Measurements from ENCODE around the gene LIMCH1.
"Not testable (repeated sequence)": the region's sequence is repeated elsewhere in the genome, so short reads cannot be mapped to it uniquely, and the experiment has no call there.

The LIMCH1 gene, protein sequence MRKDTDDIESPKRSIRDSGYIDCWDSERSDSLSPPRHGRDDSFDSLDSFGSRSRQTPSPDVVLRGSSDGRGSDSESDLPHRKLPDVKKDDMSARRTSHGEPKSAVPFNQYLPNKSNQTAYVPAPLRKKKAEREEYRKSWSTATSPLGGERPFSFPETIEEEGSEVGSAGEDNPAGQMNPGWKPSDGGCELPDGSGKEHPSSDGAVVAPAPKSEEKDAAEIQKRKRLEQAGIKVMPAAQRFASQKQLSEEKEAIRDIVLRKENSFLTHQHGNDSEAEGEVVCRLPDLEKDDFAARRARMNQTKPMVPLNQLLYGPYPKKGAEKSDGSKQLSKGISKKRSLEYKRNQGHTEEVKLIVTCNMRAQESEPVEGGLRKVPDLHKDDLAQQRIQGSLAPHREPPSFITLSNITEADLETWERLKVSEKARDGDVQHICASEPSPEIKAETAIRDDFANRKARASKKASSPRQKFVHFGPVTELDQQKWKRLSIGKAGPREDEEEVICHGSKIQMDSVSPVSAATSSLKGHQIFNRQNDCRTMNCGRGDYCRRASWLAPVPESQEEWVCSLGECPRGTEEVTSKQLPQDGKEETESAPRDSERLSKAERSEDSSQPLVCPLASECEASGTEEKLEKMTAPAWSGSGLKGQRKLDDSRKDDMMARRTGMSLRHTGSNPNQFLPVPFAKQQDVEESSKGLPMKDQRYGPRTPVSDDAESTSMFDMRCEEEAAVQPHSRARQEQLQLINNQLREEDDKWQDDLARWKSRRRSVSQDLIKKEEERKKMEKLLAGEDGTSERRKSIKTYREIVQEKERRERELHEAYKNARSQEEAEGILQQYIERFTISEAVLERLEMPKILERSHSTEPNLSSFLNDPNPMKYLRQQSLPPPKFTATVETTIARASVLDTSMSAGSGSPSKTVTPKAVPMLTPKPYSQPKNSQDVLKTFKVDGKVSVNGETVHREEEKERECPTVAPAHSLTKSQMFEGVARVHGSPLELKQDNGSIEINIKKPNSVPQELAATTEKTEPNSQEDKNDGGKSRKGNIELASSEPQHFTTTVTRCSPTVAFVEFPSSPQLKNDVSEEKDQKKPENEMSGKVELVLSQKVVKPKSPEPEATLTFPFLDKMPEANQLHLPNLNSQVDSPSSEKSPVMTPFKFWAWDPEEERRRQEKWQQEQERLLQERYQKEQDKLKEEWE (N-terminal part only)

DNA sequence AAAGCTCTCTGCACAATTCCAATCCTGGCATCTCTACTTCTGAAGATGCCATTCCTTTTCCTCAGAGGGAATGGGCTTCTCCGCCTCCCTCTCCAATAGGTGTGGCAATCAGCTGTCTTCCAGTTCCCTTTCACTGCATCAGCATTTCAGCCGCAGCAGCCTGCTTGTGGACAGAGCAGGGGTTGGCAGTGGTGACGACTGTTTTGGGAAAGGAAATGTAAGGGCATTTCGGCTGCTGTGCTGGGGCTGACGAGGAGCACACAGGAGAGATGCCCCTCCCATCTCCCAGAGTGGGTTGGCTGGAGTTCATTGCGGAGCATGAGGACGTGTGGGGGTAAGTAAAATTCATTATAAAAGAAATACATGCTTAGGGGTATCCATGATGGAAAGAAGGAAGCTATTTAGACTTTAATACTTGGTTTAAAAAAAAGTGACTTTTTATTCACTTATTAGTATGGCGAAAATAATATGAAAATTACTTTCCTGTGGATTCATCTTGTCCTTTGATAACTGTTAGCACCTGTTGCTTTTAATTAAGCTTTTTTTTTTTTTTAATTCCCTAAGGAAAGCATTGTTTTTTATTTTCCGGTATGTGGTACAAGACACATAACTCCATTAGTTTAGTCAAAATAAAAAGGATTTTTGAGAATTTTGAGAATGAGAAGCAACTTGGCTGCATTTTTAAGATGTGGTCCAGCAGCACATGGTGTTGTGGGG, at the start of gene LIMCH1:
Gene LIMCH1, plus strand, starts transcription at position 141 of the 717 bp plus-strand sequence. CDS start 67,839 bp downstream, outside the sequence.
- no peak for TF ChIP-seq Cebpa-rat (IDR thresholded peaks at IDR 0.05)
- Histone ChIP-seq H3K9me3 (no peaks in the 10 kb centered on the region), H3K27me3 (no peaks in the 10 kb centered on the region), H3K4me3 (no peak within 1 kb of the TSS), H4K20me1 (no peaks in the 10 kb centered on the region), H3K4me1 (peaks cover 5% of the 10 kb centered on the region; the same call in 1 of the 2 replicates), H3K27ac (no peak within 1 kb of the TSS), H3K4me2 (no peak within 1 kb of the TSS), H3K9ac (no peak within 1 kb of the TSS), H3K36me3 (no peaks in the 10 kb centered on the region)

DNA sequence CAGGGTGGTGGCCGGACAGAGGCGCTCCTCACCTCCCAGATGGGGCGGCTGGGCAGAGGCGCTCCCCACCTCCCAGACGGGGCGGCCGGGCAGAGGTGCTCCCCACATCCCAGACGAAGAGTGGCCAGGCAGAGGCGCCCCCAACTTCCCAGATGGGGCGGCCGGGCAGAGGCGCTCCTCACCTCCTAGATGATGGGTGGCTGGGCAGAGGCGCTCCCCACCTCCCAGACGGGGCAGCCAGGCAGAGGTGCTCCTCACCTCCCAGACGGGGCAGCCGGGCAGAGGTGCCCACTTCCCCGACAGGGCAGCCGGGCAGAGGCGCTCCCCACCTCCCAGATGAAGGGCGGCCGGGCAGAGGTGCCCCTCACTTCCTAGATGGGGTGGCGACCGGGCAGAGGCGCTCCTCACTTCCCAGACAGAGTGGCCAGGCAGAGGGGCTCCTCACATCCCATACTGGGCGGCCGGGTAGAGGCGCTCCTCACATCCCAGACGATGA, 46.8 kb upstream of the LIMCH1 start:
- H3K9me3 ChIP-seq: peaks cover 20% of the 10 kb centered on the region
- H4K20me1 ChIP-seq, H3K27ac ChIP-seq, H3K9ac ChIP-seq, H3K4me2 ChIP-seq, H3K4me3 ChIP-seq, H3K4me1 ChIP-seq, H3K27me3 ChIP-seq, H3K36me3 ChIP-seq: not testable (repeated sequence)

DNA sequence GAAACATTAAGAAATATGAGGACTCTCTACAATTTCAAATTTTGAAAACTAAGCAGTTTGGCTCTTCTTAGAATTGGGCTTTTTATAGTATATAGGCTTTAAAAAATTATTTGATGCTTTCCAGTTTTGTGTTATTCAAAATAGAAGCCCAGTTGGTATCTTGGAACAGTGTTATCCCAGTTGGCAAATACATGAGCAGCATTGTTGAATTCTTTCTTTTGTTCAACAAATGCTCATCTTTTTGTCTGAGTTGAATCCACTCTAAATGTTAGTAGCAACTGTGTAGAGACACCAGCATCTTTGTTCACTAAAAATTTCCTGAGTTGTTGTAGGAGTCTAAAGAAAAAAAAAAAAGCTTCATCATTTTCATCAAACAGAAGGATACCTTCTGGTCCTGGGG, 41.0 kb upstream of the LIMCH1 start:
- TF ChIP-seq Cebpa-rat (IDR thresholded peaks at IDR 0.05): no peak
- H3K9me3 ChIP-seq: peaks cover 7% of the 10 kb centered on the region; the same call in 1 of the 2 replicates
- no peak overlapping the region for H3K4me2 ChIP-seq
- H3K36me3 ChIP-seq: no peaks in the 10 kb centered on the region
- H3K4me1 ChIP-seq: no peaks in the 10 kb centered on the region
- no peaks in the 10 kb centered on the region for H3K27me3 ChIP-seq
- H3K9ac ChIP-seq: no peak overlapping the region
- no peaks in the 10 kb centered on the region for H4K20me1 ChIP-seq
- H3K27ac ChIP-seq: no peak overlapping the region
- H3K4me3 ChIP-seq: no peak overlapping the region

DNA sequence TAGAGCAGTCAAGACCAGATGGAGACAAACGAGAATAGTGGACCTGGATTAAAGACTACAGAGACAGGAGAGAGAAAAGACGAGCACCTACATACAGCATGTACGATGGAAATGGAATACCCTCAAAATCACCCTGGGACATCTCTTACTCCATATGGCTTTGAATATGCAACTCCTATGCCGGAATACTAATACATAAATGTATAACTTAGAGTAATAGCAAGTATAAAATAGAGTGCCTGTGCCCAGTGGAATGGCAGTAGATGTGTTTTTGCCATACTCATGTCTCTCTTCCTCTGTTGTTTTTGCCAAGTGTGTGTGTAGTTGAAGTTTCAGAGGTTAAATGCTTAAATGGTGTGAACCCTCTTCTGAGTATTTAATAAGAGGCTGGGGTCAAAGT, 39.8 kb upstream of the LIMCH1 start:
- no peaks in the 10 kb centered on the region for H3K27me3 ChIP-seq
- H4K20me1 ChIP-seq: no peaks in the 10 kb centered on the region
- no peaks in the 10 kb centered on the region for H3K4me1 ChIP-seq
- 0 out of 2 replicates have a peak, but pooled peaks cover under 1% of the 10 kb centered on the region for H3K36me3 ChIP-seq
- no peak for TF ChIP-seq Cebpa-rat (IDR thresholded peaks at IDR 0.05)
- H3K4me2 ChIP-seq: no peak overlapping the region
- no peak overlapping the region for H3K27ac ChIP-seq
- no peak overlapping the region for H3K9ac ChIP-seq
- H3K4me3 ChIP-seq: no peak overlapping the region
- 0 out of 2 replicates have a peak, but pooled peaks cover 4% of the 10 kb centered on the region for H3K9me3 ChIP-seq

DNA sequence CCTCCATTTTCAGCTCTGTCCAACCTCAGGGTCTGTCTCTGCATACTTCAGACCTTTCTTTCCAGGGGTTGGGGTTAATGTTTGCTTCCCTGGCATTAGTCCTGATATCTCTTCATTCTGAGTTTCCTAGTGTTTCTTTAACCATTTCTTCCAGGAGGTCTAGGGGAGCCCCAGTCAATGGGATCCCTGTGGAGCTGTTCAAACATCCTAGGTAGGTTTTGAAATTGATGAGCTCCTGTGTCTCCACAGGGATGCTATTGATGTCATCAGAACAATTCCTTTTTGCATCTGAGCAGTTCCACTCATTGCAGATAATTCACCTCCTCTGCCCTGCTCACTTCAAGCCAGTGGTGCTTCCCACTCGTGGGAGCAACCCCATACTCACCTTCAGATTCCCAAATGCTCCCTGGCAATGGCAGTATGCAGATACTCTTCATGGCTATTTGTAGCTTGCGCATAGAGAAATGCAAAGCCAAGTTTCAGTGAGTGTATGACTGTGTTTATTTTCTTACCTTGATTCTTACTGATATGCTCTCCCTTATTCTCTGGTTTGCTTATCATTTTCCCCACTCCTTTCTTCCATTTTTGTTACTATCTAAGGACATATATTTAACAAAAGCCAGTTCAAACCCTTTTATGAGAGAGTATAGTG, 33.7 kb upstream of the LIMCH1 start:
- Histone ChIP-seq H3K27me3 (no peaks in the 10 kb centered on the region), H4K20me1 (no peaks in the 10 kb centered on the region), H3K27ac (no peak overlapping the region), H3K4me2 (no peak overlapping the region), H3K36me3 (0 out of 2 replicates have a peak, but pooled peaks cover 4% of the 10 kb centered on the region), H3K9ac (no peak overlapping the region), H3K9me3 (0 out of 2 replicates have a peak, but pooled peaks cover 4% of the 10 kb centered on the region), H3K4me1 (no peaks in the 10 kb centered on the region), H3K4me3 (no peak overlapping the region)
- TF ChIP-seq Cebpa-rat (IDR thresholded peaks at IDR 0.05): no peak

DNA sequence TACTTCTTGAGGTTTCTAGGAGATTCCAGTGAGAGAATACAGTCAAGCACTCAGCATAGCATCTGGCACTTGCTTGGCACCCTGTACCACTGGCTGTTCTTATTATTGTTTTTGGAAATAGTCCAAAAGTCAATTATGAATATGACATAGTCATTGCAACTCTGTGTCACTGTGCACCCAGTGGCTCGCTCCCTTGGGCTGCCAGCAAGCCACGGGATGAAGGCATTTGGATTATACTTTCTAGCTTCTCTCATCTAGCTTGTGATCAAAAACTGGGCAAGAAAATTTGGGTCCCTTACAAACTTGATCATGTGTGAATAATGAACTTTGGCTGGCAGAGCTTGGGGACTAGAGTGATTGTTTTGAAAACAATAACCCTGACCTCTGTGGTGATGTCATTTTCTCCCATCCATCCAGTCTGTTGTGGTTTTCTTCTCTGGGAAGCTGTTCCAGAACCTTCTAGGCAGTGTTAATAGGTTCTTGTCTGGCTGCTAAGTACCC, 32.7 kb upstream of the LIMCH1 start:
- Histone ChIP-seq H3K4me3 (no peak overlapping the region), H3K4me1 (no peaks in the 10 kb centered on the region), H3K27ac (no peak overlapping the region), H3K9ac (no peak overlapping the region), H3K4me2 (no peak overlapping the region), H3K9me3 (0 out of 2 replicates have a peak, but pooled peaks cover 4% of the 10 kb centered on the region), H4K20me1 (no peaks in the 10 kb centered on the region), H3K36me3 (0 out of 2 replicates have a peak, but pooled peaks cover 4% of the 10 kb centered on the region), H3K27me3 (no peaks in the 10 kb centered on the region)
- no peak for TF ChIP-seq Cebpa-rat (IDR thresholded peaks at IDR 0.05)

DNA sequence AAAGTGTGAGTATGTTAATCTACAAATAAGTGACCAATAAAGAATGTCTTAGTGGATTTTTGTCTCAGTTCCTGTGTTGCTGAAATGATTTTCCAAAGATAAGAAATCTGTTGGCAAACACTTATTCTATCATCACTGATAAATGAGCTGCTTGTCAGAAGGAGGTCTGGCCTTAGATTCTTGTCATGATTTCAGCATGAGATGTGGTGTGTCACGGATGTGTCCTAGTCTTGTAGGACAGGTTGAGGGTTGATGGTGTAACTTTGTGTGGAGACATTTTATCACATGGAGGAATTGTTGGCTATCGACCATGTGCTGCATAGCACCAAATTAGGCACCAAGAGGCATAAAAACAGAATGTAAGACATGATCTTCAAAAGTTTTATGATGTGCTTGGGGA, 31.8 kb upstream of the LIMCH1 start:
- Histone ChIP-seq H3K4me1 (no peaks in the 10 kb centered on the region), H3K9me3 (0 out of 2 replicates have a peak, but pooled peaks cover 4% of the 10 kb centered on the region), H3K27me3 (no peaks in the 10 kb centered on the region), H3K27ac (no peak overlapping the region), H3K36me3 (0 out of 2 replicates have a peak, but pooled peaks cover 4% of the 10 kb centered on the region), H3K4me3 (no peak overlapping the region), H4K20me1 (no peaks in the 10 kb centered on the region), H3K9ac (no peak overlapping the region), H3K4me2 (no peak overlapping the region)
- TF ChIP-seq Cebpa-rat (IDR thresholded peaks at IDR 0.05): no peak

DNA sequence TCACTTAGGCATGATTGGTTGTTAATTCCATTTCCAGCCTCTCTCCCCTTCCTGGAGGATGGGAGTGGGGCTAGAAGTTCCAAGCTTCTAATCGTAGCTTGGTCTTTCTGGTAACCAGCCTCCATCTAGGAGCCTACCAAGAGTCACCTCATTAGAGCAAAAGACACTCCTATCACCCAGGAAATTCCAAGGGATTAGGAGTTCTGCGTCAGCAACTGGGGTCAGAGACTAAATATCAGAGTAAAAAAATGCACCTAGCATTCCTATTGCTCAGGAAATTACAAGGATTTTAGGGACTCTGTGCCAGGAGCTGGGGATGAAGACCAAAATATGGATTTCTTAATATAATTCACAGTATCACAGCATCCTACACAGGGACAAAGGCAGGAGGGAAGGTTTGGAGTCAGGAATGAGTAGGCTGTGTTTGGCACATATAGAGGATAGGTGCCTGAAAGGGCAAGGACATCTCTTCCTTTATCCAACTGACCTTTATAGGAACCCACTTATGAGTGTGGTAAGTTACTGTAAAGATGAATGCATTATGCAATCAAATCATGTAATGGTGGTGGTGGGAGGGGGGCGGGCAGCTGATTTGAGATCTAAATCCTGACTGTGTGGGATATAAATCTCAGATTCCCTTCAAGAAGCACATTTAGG, 30.5 kb upstream of the LIMCH1 start:
- H3K9ac ChIP-seq: no peak overlapping the region
- no peak for TF ChIP-seq Cebpa-rat (IDR thresholded peaks at IDR 0.05)
- no peaks in the 10 kb centered on the region for H3K27me3 ChIP-seq
- H3K9me3 ChIP-seq: no peaks in the 10 kb centered on the region
- no peak overlapping the region for H3K4me3 ChIP-seq
- H3K27ac ChIP-seq: no peak overlapping the region
- no peak overlapping the region for H3K4me2 ChIP-seq
- no peaks in the 10 kb centered on the region for H4K20me1 ChIP-seq
- no peaks in the 10 kb centered on the region for H3K4me1 ChIP-seq
- 0 out of 2 replicates have a peak, but pooled peaks cover 4% of the 10 kb centered on the region for H3K36me3 ChIP-seq
